Fibroblast of the aortic adventitia (primary cell): ENCODE measurements around the gene DNAH8. TPM values are rescaled to one million over a fixed set of nuclear protein-coding genes. Genes with fewer than 3 reads are reported as not detected.

Experiments
- DNase-seq: peaks from one replicate; pipeline ENCODE4 v3.0.0-alpha.2; 2010; ENCODE audit warnings: low read depth
- H3K4me3 ChIP-seq: 2 replicates; pipeline ENCODE4 v1.5.1; 2011; ENCODE audit warnings: low read depth, mild to moderate bottlenecking, control low read depth, low read length, moderate library complexity
- CTCF ChIP-seq: IDR thresholded peaks from 2 replicates; pipeline ENCODE4 v1.5.1; 2011; ENCODE audit warnings: mild to moderate bottlenecking, low read length, control low read depth, inconsistent platforms; ENCODE audit not compliant: insufficient read depth
- total RNA-seq: library from RNA; depleted of rRNA; stranded (reverse); fragments of >200 nt; gene quantifications from 2 replicates; pipeline ENCODE4 v1.2.3, GENCODE V29; 2012; ENCODE audit warnings: low replicate concordance

The DNAH8 gene
- total RNA-seq, 1 donor, result not detected

- no peak overlapping the region for H3K4me3 ChIP-seq
- no peak for TF ChIP-seq CTCF
- DNase-seq, result no peak
These were observed 8.7 kb downstream of the DNAH8 start for GRCh38 chr6:38723783-38724182.

- no peak for DNase-seq
- no peak overlapping the region for H3K4me3 ChIP-seq
- TF ChIP-seq CTCF, result no peak
These were observed 9.2 kb downstream of the DNAH8 start for GRCh38 chr6:38724343-38724742.

GRCh38 chr6:38725414-38726183 is 10.5 kb downstream of the DNAH8 start:
- no peak for DNase-seq
- no peak overlapping the region for H3K4me3 ChIP-seq
- no peak for TF ChIP-seq CTCF

- no peak for DNase-seq
- H3K4me3 ChIP-seq, result no peak overlapping the region
These were observed 13.1 kb downstream of the DNAH8 start for GRCh38 chr6:38728203-38728602.

GRCh38 chr6:38730140-38730862 is 15.2 kb downstream of the DNAH8 start:
- TF ChIP-seq CTCF, result no peak
- no peak overlapping the region for H3K4me3 ChIP-seq
- DNase-seq, result no peak

More at GRCh38 chr6:38728203-38728602, 13.1 kb downstream of the DNAH8 start:
- no peak for TF ChIP-seq CTCF

GRCh38 chr6:38736951-38737350 is 21.8 kb downstream of the DNAH8 start:
- no peak overlapping the region for H3K4me3 ChIP-seq
- TF ChIP-seq CTCF, result no peak
- no peak for DNase-seq
